Uterus (tissue), 4 donors: ENCODE results near the gene CEACAM8. TPM values are rescaled to one million over a fixed set of nuclear protein-coding genes. Genes with fewer than 3 reads are reported as not detected.

Source experiments
- DNase-seq, 2 donors: peaks; one replicate each; pipeline ENCODE4 v3.0.0-alpha.2; 2019 to 2020
- H3K27ac ChIP-seq, 2 donors: fragments of 200-600 bp; sonication (generic); 1 replicate in 1 of 2; 2 replicates in 1 of 2; pipeline ENCODE4 v1.5.1; 2016 to 2018
- H3K27me3 ChIP-seq, 2 donors: fragments of 200-600 bp; sonication (generic); one replicate each; pipeline ENCODE4 v1.5.1; 2018 to 2019; ENCODE audit warnings: control low read depth in 1 of 2
- H3K36me3 ChIP-seq, 2 donors: fragments of 200-600 bp; sonication (generic); one replicate each; pipeline ENCODE4 v1.5.1; 2019; ENCODE audit warnings: control low read depth in 1 of 2
- H3K4me1 ChIP-seq, 2 donors: fragments of 200-600 bp; sonication (generic); one replicate each; pipeline ENCODE4 v1.5.1; 2018 to 2019; ENCODE audit warnings: control low read depth in 1 of 2
- H3K4me3 ChIP-seq, 2 donors: fragments of 200-600 bp; sonication (generic); 1 replicate in 1 of 2; 2 replicates in 1 of 2; pipeline ENCODE4 v1.5.1; 2018 to 2019; ENCODE audit warnings: mild to moderate bottlenecking in 1 of 2
- H3K9me3 ChIP-seq, 2 donors: fragments of 200-600 bp; sonication (generic); one replicate each; pipeline ENCODE4 v1.5.1; 2019; ENCODE audit warnings: control low read depth in 1 of 2
- CTCF ChIP-seq, 4 experiments: fragments of 200-600 bp in 2 of 4; fragments of 450-650 bp in 2 of 4; sonication (generic) in 2 of 4; IDR thresholded peaks; one replicate each; pipeline ENCODE4 v1.5.1; 2016 to 2019; ENCODE audit warnings: antibody characterized with exemption in 4 of 4, mild to moderate bottlenecking in 2 of 4, moderate library complexity in 1 of 4
- POLR2A ChIP-seq, 2 donors: fragments of 450-650 bp; IDR thresholded peaks; one replicate each; pipeline ENCODE4 v1.6.1; 2016; ENCODE audit warnings: antibody characterized with exemption in 2 of 2, mild to moderate bottlenecking in 1 of 2, moderate library complexity in 1 of 2
- intact Hi-C: fragments of 100-400 bp; cut with DNase I; formaldehyde crosslinking; loops from one replicate; pipeline ENCODE4 v1.15.1; 2023; ENCODE audit warnings: low total_unique reads
- total RNA-seq, 4 donors: library from RNA; depleted of rRNA in 3 of 4; stranded (reverse); fragments of >200 nt in 3 of 4; gene quantifications; one replicate each; pipeline versions ENCODE4 v1.1.0 to v1.2.4, GENCODE V29; 2014 to 2023
- donor health status: DM: yes; HTN: yes; CAD: no.

Gene CEACAM8
- total RNA-seq, 4 donors from 2014 or later, result 0.14 to 0.51 TPM; not detected in 2

GRCh38 chr19:42531313-42531712 is 63.4 kb downstream of the CEACAM8 start:
- no peak for DNase-seq
- TF ChIP-seq POLR2A (IDR thresholded peaks at IDR 0.05), result no peak
- TF ChIP-seq CTCF (IDR thresholded peaks at IDR 0.05), result no peak

More at GRCh38 chr19:42531313-42531712, 63.4 kb downstream of the CEACAM8 start:
- intact Hi-C loops, result no loop called here
- Histone ChIP-seq H3K36me3 (no peaks in the 10 kb centered on the region), H3K27ac (no peak overlapping the region), H3K4me3 (no peak overlapping the region), H3K9me3 (no peaks in the 10 kb centered on the region), H3K4me1 (no peaks in the 10 kb centered on the region), H3K27me3 (no peaks in the 10 kb centered on the region)

Other genes with a start within 250 kb of the CEACAM8 start
- gene CNFN, start 204.6 kb downstream of the CEACAM8 start, total RNA-seq, result 1 to 10 TPM in 1 of 4 donors, not detected in 3; 2.6 TPM
- 10 to 100 TPM in 1 of 4 donors, 1 to 10 TPM in 1, not detected in 2; 9.5 to 26.0 TPM for gene LIPE, start 167.5 kb downstream of the CEACAM8 start, total RNA-seq
- gene CXCL17, start 152.0 kb downstream of the CEACAM8 start, total RNA-seq, result not detected
- 10 to 100 TPM in 2 of 4 donors, under 1 TPM in 2; 0.51 to 24.7 (median 6.5) TPM for gene CEACAM1, start 66.4 kb downstream of the CEACAM8 start, total RNA-seq
- gene PSG3, start 145.6 kb upstream of the CEACAM8 start, total RNA-seq, result not detected
- not detected for gene PSG8, start 170.8 kb upstream of the CEACAM8 start, total RNA-seq